ENCODE measurements around the gene AFF4.
A peak's percentile ranks its signal among the peaks of the same experiment; 100 is the strongest.

Gene AFF4

DNA sequence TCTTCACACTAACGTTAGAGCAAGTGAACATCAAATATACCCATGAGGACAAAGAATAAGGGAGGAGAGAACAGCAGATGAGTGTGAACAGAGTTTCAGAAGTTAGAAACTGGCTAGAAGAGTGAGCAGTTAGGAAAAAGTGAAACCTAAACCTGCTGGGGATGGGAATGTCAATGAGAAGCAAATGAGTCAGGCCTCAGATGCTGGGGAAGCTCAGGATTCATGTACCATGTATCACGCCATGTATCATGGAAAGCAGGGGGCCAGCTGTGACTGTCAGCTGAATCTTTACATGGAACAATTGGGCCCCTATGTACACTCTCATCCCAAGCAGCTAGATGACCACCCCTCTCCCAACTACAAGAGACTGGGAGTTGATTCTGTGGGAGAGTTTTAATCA, 113.4 kb downstream of the AFF4 start:
- Histone ChIP-seq H3K4me1 (ENCODE audit: insufficient read depth, low read length) (peaks cover 11% of the 10 kb centered on the region), H3K27ac (ENCODE audit: low read depth, low read length) (no peak overlapping the region), H3K27me3 (ENCODE audit: insufficient read depth, low read length) (no peaks in the 10 kb centered on the region), H3K9me3 (ENCODE audit: insufficient read depth, low read depth, low read length) (no peaks in the 10 kb centered on the region), H3K36me3 (ENCODE audit: insufficient read depth, low read length) (no peaks in the 10 kb centered on the region), H3K4me3 (ENCODE audit: low read length) (no peak overlapping the region), H3K9ac (ENCODE audit: low read depth, low read length) (no peak overlapping the region)
- WGBS: 90% methylated on average over 1 of the region's 2 CpGs

DNA sequence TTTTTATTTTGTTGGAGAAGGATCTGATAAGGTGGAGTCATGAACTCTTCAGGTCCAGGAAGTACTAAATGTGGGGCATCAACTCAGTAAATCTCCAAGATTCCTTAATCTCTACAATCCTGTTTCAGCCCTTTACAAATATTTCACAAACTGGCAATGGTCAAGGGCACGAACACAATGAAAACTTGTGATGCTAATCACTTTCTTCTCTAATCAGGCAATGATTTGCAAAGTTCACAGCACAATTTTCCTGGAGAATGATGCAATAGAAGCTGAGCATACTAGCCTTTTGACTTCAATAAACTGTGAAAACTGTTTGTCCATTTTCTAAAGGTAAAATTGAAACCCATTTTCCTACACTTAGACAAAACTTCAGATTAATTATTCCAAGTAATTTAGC, 114.1 kb downstream of the AFF4 start:
- Histone ChIP-seq H3K9ac (ENCODE audit: low read depth, low read length) (no peak overlapping the region), H3K4me1 (ENCODE audit: insufficient read depth, low read length) (peaks cover 7% of the 10 kb centered on the region), H3K9me3 (ENCODE audit: insufficient read depth, low read depth, low read length) (no peaks in the 10 kb centered on the region), H3K27me3 (ENCODE audit: insufficient read depth, low read length) (no peaks in the 10 kb centered on the region), H3K27ac (ENCODE audit: low read depth, low read length) (no peak overlapping the region), H3K36me3 (ENCODE audit: insufficient read depth, low read length) (no peaks in the 10 kb centered on the region), H3K4me3 (ENCODE audit: low read length) (no peak overlapping the region)
- 81% methylated on average over 1 of the region's 1 CpG for WGBS

DNA sequence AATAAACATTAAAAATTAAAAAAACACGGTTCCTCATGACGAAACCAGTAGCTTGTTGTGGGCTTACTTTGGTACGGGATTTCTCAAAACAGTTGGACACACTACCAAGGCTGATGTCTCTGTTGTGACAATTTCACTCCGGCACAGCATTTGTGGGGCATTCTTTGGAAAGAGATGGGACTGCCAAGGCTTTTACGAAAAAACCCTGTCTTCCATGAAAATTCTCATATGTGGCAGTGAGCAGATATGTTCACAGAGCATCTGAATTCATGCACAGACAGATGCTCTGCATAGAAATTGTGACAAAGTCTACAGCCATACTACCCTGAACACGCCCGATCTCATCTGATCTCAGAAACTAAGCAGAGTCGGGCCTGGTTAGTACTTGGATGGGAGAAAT, 115.2 kb downstream of the AFF4 start:
- Histone ChIP-seq H3K36me3 (ENCODE audit: insufficient read depth, low read length) (no peaks in the 10 kb centered on the region), H3K27me3 (ENCODE audit: insufficient read depth, low read length) (no peaks in the 10 kb centered on the region), H3K4me1 (ENCODE audit: insufficient read depth, low read length) (no peaks in the 10 kb centered on the region), H3K27ac (ENCODE audit: low read depth, low read length) (no peak overlapping the region), H3K4me3 (ENCODE audit: low read length) (no peak overlapping the region), H3K9ac (ENCODE audit: low read depth, low read length) (no peak overlapping the region), H3K9me3 (ENCODE audit: insufficient read depth, low read depth, low read length) (no peaks in the 10 kb centered on the region)
- 97% methylated on average over 6 of the region's 8 CpGs for WGBS

DNA sequence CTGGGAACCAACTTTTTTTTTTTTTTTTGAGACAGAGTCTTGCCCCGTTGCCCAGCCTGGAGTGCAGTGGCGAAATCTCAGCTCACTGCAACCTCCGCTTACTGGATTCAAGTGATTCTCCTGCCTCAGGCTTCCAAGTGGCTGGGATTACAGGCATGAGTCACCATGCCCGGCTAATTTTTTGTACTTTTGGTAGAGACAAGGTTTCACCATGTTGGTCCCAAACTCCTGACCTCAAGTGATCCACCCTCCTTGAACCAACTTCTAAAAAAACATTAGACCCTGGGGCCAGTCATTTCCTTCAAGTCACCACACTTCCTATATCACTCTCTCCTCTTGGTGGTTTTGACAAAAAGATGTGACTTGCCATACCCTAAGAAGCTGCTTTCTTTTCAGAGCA, 122.1 kb downstream of the AFF4 start:
- Histone ChIP-seq H3K4me1 (ENCODE audit: insufficient read depth, low read length) (peaks cover 8% of the 10 kb centered on the region; the same call in 1 of the 2 replicates), H3K4me3 (ENCODE audit: low read length) (no peak overlapping the region), H3K9me3 (ENCODE audit: insufficient read depth, low read depth, low read length) (no peaks in the 10 kb centered on the region), H3K27ac (ENCODE audit: low read depth, low read length) (no peak overlapping the region), H3K27me3 (ENCODE audit: insufficient read depth, low read length) (no peaks in the 10 kb centered on the region), H3K9ac (ENCODE audit: low read depth, low read length) (no peak overlapping the region), H3K36me3 (ENCODE audit: insufficient read depth, low read length) (no peaks in the 10 kb centered on the region)
- 95% methylated on average over 4 of the region's 4 CpGs for WGBS

DNA sequence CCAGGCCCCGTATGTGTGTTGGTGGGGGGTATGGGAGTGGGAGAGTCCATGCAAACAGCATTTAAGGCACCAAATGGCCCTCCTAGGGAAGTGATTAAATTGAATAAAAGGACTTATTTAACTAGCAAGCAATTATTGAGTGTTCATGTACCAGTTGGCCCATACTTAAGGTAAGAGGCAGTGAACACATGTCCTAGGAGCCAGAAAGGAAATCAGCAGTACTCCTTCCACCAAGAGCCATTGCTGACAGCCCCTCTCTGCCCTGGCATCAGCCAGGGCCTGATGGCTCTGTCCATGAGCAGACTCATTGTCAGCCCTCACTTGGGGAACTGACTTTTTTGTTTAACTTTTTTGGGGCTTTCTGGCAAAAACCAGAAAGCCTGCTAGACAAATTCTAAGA, 122.5 kb downstream of the AFF4 start:
- H3K27ac ChIP-seq (ENCODE audit: low read depth, low read length): no peak overlapping the region
- no peaks in the 10 kb centered on the region for H3K27me3 ChIP-seq (ENCODE audit: insufficient read depth, low read length)
- WGBS: 84% methylated on average over 1 of the region's 1 CpG

DNA sequence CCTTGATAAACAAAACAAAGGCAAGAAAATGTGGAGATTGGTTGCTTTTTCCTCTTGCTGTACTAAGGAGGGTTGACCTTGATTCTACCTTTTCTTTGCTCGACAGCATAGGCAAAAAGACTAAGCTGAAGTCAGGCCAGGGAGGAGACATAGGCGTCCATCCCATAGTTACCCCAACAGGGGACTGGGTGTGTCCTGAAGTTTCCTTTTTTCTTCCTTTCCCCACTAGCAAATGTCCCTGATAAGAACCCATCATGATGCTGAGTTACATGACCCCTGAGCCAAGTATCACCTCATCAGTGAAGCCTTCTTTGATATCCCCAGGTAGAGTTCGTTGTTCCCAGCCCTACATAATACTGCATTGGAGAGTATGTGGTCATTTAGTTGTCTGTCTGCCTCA, 123.1 kb downstream of the AFF4 start:
- 86% methylated on average over 3 of the region's 3 CpGs for WGBS
- H3K4me3 ChIP-seq (ENCODE audit: low read length): no peak overlapping the region
- H3K9ac ChIP-seq (ENCODE audit: low read depth, low read length): no peak overlapping the region
- no peaks in the 10 kb centered on the region for H3K36me3 ChIP-seq (ENCODE audit: insufficient read depth, low read length)
- H3K4me1 ChIP-seq (ENCODE audit: insufficient read depth, low read length): peaks cover 8% of the 10 kb centered on the region; the same call in 1 of the 2 replicates
- H3K27me3 ChIP-seq (ENCODE audit: insufficient read depth, low read length): no peaks in the 10 kb centered on the region
- no peaks in the 10 kb centered on the region for H3K9me3 ChIP-seq (ENCODE audit: insufficient read depth, low read depth, low read length)
- no peak overlapping the region for H3K27ac ChIP-seq (ENCODE audit: low read depth, low read length)

More for the DNA sequence above, 122.5 kb downstream of the AFF4 start:
- H3K4me3 ChIP-seq (ENCODE audit: low read length): no peak overlapping the region
- no peaks in the 10 kb centered on the region for H3K36me3 ChIP-seq (ENCODE audit: insufficient read depth, low read length)
- H3K9ac ChIP-seq (ENCODE audit: low read depth, low read length): no peak overlapping the region
- H3K4me1 ChIP-seq (ENCODE audit: insufficient read depth, low read length): peaks cover 8% of the 10 kb centered on the region; the same call in 1 of the 2 replicates
- no peaks in the 10 kb centered on the region for H3K9me3 ChIP-seq (ENCODE audit: insufficient read depth, low read depth, low read length)

DNA sequence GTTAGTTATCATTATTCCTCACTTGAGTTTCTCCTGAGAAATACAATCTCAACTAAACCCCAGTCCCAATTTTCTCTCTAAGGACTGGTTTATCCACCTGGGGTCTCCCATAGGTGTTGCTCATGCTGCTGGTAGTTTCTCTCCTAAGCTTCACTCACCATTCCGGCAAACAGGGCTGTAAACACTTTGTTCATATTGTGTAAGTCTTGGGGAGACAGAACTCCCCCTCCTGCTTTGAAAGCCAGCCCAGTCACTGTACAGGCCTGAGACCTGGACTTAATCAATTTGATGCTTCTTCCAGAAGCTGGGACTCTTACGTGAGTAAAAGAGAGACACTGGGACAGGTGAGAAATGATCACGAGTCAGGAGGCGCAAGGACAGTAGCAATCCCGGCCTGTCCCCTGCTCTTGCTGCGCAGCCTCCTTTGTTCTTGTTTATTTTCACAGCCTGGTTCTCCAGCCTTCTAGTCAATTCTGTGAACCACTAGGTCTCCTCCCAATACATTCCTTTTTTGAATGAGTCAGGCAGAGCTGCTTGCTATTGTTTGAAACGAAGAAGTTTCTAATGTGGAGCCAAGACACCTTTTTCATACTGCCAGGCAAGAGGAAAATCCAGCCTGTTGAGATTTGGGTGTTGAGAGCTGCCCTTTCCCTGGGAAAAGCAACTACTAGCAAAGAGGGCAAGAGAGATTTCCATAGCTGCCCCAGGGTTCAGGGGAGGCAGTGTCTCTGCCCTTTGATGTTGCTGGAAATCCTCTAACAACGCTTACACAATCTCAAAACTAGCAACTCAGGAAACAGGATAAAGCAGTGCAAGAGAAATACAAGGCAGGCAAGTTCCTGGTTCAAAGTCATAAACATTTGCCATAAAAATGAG, 123.8 kb downstream of the AFF4 start:
- Histone ChIP-seq H3K36me3 (ENCODE audit: insufficient read depth, low read length) (no peaks in the 10 kb centered on the region), H3K27me3 (ENCODE audit: insufficient read depth, low read length) (no peaks in the 10 kb centered on the region; the same call in 1 of the 2 replicates), H3K27ac (ENCODE audit: low read depth, low read length) (no peak overlapping the region), H3K9me3 (ENCODE audit: insufficient read depth, low read depth, low read length) (no peaks in the 10 kb centered on the region), H3K4me1 (ENCODE audit: insufficient read depth, low read length) (peaks cover 8% of the 10 kb centered on the region; the same call in 1 of the 2 replicates), H3K9ac (ENCODE audit: low read depth, low read length) (peak overlapping the region; percentile 33; the same call in 1 of the 2 replicates), H3K4me3 (ENCODE audit: low read length) (no peak overlapping the region)
- 79% methylated on average over 8 of the region's 8 CpGs for WGBS

DNA sequence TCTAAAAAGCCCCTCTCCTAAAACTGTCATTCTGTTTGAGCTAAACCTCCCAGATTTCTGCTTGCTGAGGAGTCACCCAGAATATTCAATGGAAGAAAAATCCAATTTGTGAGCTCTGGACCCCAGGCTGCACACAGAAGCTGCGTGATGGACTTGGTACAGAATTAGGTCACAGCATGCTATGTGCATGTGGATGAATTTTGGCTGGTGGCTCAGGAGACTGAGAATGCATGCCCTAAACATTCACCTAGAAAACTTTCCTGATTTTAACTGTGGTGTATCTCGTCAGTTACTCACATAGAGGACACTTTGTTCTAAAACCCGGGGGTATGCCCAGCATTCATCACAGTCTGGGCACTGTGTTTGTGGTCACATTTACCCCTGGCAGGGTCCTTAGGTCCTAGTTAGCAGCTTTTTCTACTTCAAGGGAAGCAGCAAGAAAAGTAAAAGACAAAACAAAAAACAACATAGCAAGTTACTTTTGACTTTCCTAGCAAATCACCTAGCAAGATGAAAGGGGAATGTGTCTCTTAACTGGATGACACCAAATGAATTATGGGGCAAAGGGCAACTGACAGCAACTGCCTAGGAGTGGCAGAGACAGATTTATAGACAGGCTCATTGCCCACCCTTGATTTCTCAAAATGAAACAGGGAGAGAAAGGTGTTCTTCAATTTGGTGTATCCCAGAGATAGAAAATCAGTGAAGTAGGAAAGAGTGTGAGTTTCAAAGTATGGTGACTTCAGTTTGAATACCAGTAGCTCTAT, 124.7 kb downstream of the AFF4 start:
- 96% methylated on average over 3 of the region's 3 CpGs for WGBS
- no peak overlapping the region for H3K4me3 ChIP-seq (ENCODE audit: low read length)
- H3K4me1 ChIP-seq (ENCODE audit: insufficient read depth, low read length): peaks cover 8% of the 10 kb centered on the region; the same call in 1 of the 2 replicates
- H3K27ac ChIP-seq (ENCODE audit: low read depth, low read length): no peak overlapping the region
- peaks cover 5% of the 10 kb centered on the region for H3K27me3 ChIP-seq (ENCODE audit: insufficient read depth, low read length)
- H3K9me3 ChIP-seq (ENCODE audit: insufficient read depth, low read depth, low read length): no peaks in the 10 kb centered on the region
- H3K9ac ChIP-seq (ENCODE audit: low read depth, low read length): no peak overlapping the region
- H3K36me3 ChIP-seq (ENCODE audit: insufficient read depth, low read length): no peaks in the 10 kb centered on the region

DNA sequence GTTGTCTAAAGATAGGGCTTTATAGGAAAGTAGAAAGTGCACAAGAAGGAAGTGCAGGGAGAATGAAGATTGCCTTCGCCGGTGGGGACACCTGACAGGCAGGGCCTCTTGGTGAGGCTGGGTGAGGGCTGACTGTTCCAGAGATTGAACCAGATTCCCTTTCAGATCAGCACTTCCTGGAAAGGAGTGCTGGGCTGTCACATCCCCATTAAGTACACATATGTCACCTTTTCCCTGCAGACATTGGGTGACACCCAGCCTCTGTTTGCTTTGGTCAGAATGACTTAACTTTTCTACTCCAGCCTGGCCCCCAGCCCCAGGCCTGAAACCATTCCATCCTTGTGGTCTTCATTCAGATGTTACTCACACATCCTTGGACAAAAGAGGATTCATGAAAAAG, 125.6 kb downstream of the AFF4 start:
- Histone ChIP-seq H3K27me3 (ENCODE audit: insufficient read depth, low read length) (peaks cover 10% of the 10 kb centered on the region), H3K4me1 (ENCODE audit: insufficient read depth, low read length) (peaks cover 8% of the 10 kb centered on the region; the same call in 1 of the 2 replicates), H3K9me3 (ENCODE audit: insufficient read depth, low read depth, low read length) (no peaks in the 10 kb centered on the region), H3K9ac (ENCODE audit: low read depth, low read length) (no peak overlapping the region), H3K27ac (ENCODE audit: low read depth, low read length) (no peak overlapping the region), H3K4me3 (ENCODE audit: low read length) (no peak overlapping the region), H3K36me3 (ENCODE audit: insufficient read depth, low read length) (no peaks in the 10 kb centered on the region)
- 93% methylated on average over 2 of the region's 2 CpGs for WGBS

DNA sequence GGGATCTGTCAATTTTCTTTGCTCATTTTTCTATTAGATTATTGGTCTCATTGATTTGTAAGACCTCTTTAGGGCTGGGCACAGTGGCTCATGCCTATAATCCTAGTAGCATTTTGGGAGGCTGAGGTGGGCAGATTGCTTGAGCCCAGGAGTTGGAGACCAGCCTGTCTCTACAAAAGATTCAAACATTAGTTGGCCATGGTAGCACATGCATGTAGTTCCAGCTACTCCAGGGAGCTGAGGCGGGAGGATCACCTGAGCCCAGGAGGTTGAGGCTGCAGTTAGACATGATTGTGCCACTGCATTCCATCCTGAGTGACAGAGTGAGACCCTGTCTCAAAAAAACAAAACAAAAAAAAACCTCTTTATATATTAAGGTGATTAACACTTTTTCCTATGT, 126.6 kb downstream of the AFF4 start:
- WGBS: 100% methylated on average over 1 of the region's 1 CpG
- H3K4me1 ChIP-seq (ENCODE audit: insufficient read depth, low read length): peaks cover 8% of the 10 kb centered on the region; the same call in 1 of the 2 replicates
- no peak overlapping the region for H3K27ac ChIP-seq (ENCODE audit: low read depth, low read length)

DNA sequence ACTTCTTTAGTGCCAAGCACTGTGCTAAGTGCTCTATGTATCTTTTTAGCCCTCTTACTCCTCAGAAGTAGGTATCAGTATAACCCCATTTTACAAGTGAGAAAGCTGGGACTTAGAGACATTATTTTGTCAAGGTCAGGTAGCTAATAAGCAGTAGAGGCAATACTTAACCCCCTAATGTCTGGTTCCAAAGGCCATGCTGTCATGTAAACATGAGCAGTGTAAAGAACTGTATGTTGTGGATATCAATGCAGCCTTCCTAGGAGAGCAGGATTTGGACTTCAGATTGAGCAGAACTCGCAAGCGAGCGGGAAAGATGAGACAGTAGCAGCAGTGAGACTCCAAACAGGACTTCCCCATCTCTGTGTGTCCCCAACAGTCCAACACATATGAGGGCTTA, 129.4 kb downstream of the AFF4 start:
- no peaks in the 10 kb centered on the region for H3K9me3 ChIP-seq (ENCODE audit: insufficient read depth, low read depth, low read length)
- H3K4me3 ChIP-seq (ENCODE audit: low read length): no peak overlapping the region
- 100% methylated on average over 3 of the region's 3 CpGs for WGBS
- H3K27me3 ChIP-seq (ENCODE audit: insufficient read depth, low read length): peaks cover 46% of the 10 kb centered on the region
- H3K4me1 ChIP-seq (ENCODE audit: insufficient read depth, low read length): no peaks in the 10 kb centered on the region
- H3K36me3 ChIP-seq (ENCODE audit: insufficient read depth, low read length): no peaks in the 10 kb centered on the region
- H3K27ac ChIP-seq (ENCODE audit: low read depth, low read length): no peak overlapping the region
- no peak overlapping the region for H3K9ac ChIP-seq (ENCODE audit: low read depth, low read length)

More for the DNA sequence above, 126.6 kb downstream of the AFF4 start:
- H3K36me3 ChIP-seq (ENCODE audit: insufficient read depth, low read length): no peaks in the 10 kb centered on the region
- H3K9ac ChIP-seq (ENCODE audit: low read depth, low read length): no peak overlapping the region
- H3K27me3 ChIP-seq (ENCODE audit: insufficient read depth, low read length): peaks cover 18% of the 10 kb centered on the region
- H3K9me3 ChIP-seq (ENCODE audit: insufficient read depth, low read depth, low read length): no peaks in the 10 kb centered on the region
- H3K4me3 ChIP-seq (ENCODE audit: low read length): no peak overlapping the region
